Vagina (tissue), 2 donors: ENCODE data around the gene FGF19. TPM values are rescaled to one million over a fixed set of nuclear protein-coding genes. Genes with fewer than 3 reads are reported as not detected.

Source experiments
- DNase-seq, 2 donors: peaks; one replicate each; pipeline ENCODE4 v3.0.0-alpha.2; 2017; ENCODE audit errors: extremely low spot score in 2 of 2
- H3K27ac ChIP-seq: fragments of 200-600 bp; sonication (generic); one replicate; pipeline ENCODE4 v1.5.1; 2019
- H3K27me3 ChIP-seq: fragments of 200-600 bp; sonication (generic); one replicate; pipeline ENCODE4 v1.5.1; 2019
- H3K36me3 ChIP-seq, 2 donors: fragments of 200-600 bp; sonication (generic); one replicate each; pipeline ENCODE4 v1.5.1; 2017 to 2019
- H3K4me1 ChIP-seq: fragments of 200-600 bp; sonication (generic); one replicate; pipeline ENCODE4 v1.5.1; 2019
- H3K4me3 ChIP-seq, 2 donors: fragments of 200-600 bp; sonication (generic); 1 replicate in 1 of 2; 2 replicates in 1 of 2; pipeline ENCODE4 v1.5.1; 2016 to 2019
- H3K9me3 ChIP-seq: fragments of 200-600 bp; sonication (generic); one replicate; pipeline ENCODE4 v1.5.1; 2019
- POLR2A ChIP-seq, 2 donors: fragments of 450-650 bp; IDR thresholded peaks; one replicate each; pipeline ENCODE4 v1.6.1; 2017; ENCODE audit warnings: antibody characterized with exemption in 2 of 2, mild to moderate bottlenecking in 2 of 2, moderate library complexity in 2 of 2
- POLR2AphosphoS5 ChIP-seq, 2 donors: sonication (generic); formaldehyde crosslinking; IDR thresholded peaks; one replicate each; pipeline ENCODE4 v1.9.0; 2017; ENCODE audit warnings: antibody characterized with exemption in 2 of 2, mild to moderate bottlenecking in 2 of 2, low read depth in 1 of 2; ENCODE audit not compliant: insufficient read depth in 1 of 2
- intact Hi-C: fragments of 100-400 bp; cut with DNase I; formaldehyde crosslinking; loops from one replicate; pipeline ENCODE4 v1.15.1; 2023
- total RNA-seq: library from RNA; depleted of rRNA; stranded (reverse); fragments of >200 nt; gene quantifications from one replicate; pipeline ENCODE4 v1.2.3, GENCODE V29; 2016
- TF ChIP-seq, protein P1 (sequence below), 3 experiments: fragments of 450-650 bp in 2 of 3; fragments of 200-600 bp in 1 of 3; sonication (generic) in 1 of 3; IDR thresholded peaks; one replicate each; pipeline ENCODE4 v1.5.1; 2017 to 2019; ENCODE audit warnings: antibody characterized with exemption in 3 of 3, mild to moderate bottlenecking in 2 of 3, moderate library complexity in 2 of 3

FGF19 gene
- total RNA-seq, 1 donor from 2014 or later, result not detected

DNA sequence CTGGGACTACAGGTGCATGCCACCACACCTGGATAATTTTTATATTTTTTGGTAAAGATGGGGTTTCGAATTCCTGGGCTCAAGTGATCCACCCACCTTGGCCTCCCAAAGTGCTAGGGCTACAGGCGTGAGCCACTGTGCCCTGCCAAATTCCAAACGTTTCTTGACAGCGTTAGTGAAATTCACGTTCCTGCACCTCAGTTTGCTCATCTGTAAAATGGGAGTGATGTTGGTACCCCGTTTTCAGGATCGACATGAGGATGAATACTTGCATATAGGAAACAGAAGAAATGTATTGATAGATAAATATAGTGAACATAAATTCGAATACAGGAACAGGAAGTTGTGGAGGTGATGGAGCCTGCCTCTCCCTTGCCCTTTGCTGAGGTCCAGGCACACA is 18.5 kb downstream of the FGF19 start:
- intact Hi-C loops, result loop anchor here (5.0 kb wide), 1 partner anchor 507 kb away; no protein-coding TSS in a partner anchor
- Histone ChIP-seq H3K9me3 (no peaks in the 10 kb centered on the region), H3K4me3 (no peak overlapping the region), H3K4me1 (peaks cover 7% of the 10 kb centered on the region), H3K27me3 (no peaks in the 10 kb centered on the region), H3K36me3 (no peaks in the 10 kb centered on the region), H3K27ac (no peak overlapping the region)
- TF ChIP-seq POLR2AphosphoS5 (IDR thresholded peaks at IDR 0.05; ENCODE audit: insufficient read depth in 1 of 2, low read depth in 1 of 2) (no peak), POLR2A (IDR thresholded peaks at IDR 0.05) (no peak)
- TF ChIP-seq, protein P1, sequence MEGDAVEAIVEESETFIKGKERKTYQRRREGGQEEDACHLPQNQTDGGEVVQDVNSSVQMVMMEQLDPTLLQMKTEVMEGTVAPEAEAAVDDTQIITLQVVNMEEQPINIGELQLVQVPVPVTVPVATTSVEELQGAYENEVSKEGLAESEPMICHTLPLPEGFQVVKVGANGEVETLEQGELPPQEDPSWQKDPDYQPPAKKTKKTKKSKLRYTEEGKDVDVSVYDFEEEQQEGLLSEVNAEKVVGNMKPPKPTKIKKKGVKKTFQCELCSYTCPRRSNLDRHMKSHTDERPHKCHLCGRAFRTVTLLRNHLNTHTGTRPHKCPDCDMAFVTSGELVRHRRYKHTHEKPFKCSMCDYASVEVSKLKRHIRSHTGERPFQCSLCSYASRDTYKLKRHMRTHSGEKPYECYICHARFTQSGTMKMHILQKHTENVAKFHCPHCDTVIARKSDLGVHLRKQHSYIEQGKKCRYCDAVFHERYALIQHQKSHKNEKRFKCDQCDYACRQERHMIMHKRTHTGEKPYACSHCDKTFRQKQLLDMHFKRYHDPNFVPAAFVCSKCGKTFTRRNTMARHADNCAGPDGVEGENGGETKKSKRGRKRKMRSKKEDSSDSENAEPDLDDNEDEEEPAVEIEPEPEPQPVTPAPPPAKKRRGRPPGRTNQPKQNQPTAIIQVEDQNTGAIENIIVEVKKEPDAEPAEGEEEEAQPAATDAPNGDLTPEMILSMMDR (IDR thresholded peaks at IDR 0.05), result no peak
- no peak for DNase-seq

DNA sequence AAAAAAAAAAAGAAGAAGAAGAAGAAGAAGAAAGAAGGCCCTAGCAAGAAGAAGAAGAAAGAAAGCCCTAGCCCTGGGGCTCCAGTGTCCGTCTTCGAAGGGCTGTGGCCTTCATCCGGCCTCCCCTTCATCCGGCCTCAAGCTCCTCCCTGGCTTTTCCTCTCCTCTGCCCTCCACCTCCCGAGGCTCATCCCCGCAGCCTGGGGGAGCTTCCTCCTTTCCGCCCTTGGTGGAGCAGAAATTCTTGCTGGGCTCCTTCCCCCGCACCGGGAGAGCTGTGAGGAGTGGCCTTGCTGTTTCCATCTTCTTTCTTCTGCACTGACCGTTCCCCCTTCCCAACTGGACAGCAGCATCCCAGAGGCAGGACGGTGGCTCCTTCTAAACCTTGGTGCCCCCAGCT is 19.2 kb downstream of the FGF19 start:
- intact Hi-C loops, result loop anchor here (5.0 kb wide), 1 partner anchor 508 kb away; no protein-coding TSS in a partner anchor
- no peak for DNase-seq
- Histone ChIP-seq H3K27ac (no peak overlapping the region), H3K27me3 (no peaks in the 10 kb centered on the region), H3K9me3 (no peaks in the 10 kb centered on the region), H3K36me3 (no peaks in the 10 kb centered on the region), H3K4me1 (peaks cover 7% of the 10 kb centered on the region), H3K4me3 (no peak overlapping the region)
- TF ChIP-seq POLR2AphosphoS5 (IDR thresholded peaks at IDR 0.05; ENCODE audit: insufficient read depth in 1 of 2, low read depth in 1 of 2) (no peak), POLR2A (IDR thresholded peaks at IDR 0.05) (no peak)
- TF ChIP-seq, protein P1 (IDR thresholded peaks at IDR 0.05), result no peak

DNA sequence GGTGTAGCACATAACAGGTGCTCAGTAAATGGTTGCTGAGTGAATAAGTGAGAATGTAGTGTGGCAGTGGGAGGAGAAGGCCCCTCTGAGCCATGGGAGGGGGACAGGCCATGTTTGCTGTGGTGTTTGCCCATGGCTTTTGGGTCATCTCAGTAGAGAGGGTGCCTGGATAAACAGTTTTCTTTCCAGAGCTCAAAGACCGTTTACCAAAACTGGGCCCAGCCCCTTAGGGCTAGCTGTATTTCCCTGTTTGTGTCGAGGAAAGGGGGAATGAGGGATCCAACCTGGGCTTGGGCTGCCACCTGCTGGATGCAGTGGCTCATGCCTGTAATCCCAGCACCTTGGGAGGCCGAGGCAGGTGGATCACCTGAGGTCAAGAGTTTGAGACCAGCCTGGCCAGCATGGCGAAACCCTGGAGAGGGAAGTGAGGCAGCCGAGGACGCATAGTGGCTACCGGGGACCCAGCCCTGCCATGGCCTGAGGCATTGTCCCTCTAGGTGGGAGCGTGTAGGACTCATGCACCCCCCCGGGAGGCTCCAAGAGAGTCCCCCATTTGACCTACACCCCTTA is 20.0 kb downstream of the FGF19 start:
- H3K4me1 ChIP-seq, result peaks cover 7% of the 10 kb centered on the region
- H3K4me3 ChIP-seq, result no peak overlapping the region
- H3K9me3 ChIP-seq, result no peaks in the 10 kb centered on the region
- intact Hi-C loops, result no loop called here
- TF ChIP-seq POLR2A (IDR thresholded peaks at IDR 0.05), result no peak
- TF ChIP-seq, protein P1 (IDR thresholded peaks at IDR 0.05), result no peak
- TF ChIP-seq POLR2AphosphoS5 (IDR thresholded peaks at IDR 0.05; ENCODE audit: insufficient read depth in 1 of 2, low read depth in 1 of 2), result no peak
- H3K36me3 ChIP-seq, result no peaks in the 10 kb centered on the region
- H3K27ac ChIP-seq, result no peak overlapping the region
- DNase-seq, result no peak
- H3K27me3 ChIP-seq, result no peaks in the 10 kb centered on the region

DNA sequence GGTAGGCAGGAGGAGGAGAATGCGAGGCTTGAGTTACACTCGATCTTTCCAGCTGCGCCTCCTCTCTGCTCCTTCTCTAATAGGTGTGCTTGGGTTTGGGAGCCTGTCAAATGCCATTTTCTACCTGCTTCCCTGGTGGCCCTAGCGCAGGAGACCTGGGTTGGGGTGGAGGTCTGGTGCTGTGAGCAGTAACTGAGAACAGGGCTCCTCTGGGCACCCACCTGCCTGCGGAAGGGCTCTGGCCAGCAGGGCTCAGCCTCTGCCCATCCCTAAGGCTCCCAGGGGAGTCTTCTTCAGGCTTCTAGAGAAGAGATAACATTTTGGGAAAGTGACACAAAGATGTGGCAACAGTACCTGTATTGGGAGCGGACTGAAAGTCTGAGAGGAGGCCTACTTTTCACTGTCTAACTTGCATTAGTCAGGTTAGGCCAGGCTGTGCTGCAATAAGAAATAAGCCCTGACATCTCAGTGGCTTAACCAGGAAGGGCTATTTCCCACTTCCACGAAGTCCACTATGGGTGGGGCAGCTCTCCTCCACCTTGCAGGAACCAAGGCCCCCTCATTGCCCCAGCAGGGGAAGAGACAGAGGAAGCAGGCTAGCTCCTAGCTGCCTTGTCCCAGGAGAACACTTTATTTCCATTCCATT is 21.0 kb downstream of the FGF19 start:
- H3K27ac ChIP-seq, result no peak overlapping the region
- no peaks in the 10 kb centered on the region for H3K9me3 ChIP-seq
- no peaks in the 10 kb centered on the region for H3K27me3 ChIP-seq
- no peak for DNase-seq
- H3K36me3 ChIP-seq, result no peaks in the 10 kb centered on the region
- H3K4me1 ChIP-seq, result peaks cover 7% of the 10 kb centered on the region
- intact Hi-C loops, result no loop called here
- no peak overlapping the region for H3K4me3 ChIP-seq
- TF ChIP-seq POLR2A (IDR thresholded peaks at IDR 0.05) (no peak), POLR2AphosphoS5 (IDR thresholded peaks at IDR 0.05; ENCODE audit: insufficient read depth in 1 of 2, low read depth in 1 of 2) (no peak)
- TF ChIP-seq, protein P1 (IDR thresholded peaks at IDR 0.05), result no peak

DNA sequence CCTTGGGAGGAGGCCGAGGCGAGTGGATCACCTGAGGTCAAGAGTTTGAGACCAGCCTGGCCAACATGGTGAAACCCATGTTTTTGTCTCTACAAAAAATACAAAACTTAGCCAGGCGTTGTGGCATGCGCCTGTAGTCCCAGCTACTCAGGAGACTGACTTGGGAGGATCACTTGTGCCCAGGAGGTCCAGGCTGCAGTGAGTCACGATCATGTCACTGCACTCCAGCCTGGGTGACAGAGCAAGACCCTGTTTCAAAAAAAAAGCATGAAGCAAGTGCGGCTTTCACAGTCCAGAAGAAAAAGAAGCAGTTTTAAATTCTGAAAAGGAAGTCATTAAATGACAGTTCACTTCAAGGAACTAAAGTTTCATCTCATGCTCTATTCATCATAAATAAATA is 21.6 kb downstream of the FGF19 start:
- H3K27me3 ChIP-seq, result no peaks in the 10 kb centered on the region
- H3K9me3 ChIP-seq, result no peaks in the 10 kb centered on the region
- intact Hi-C loops, result no loop called here
- TF ChIP-seq POLR2A (IDR thresholded peaks at IDR 0.05) (no peak), POLR2AphosphoS5 (IDR thresholded peaks at IDR 0.05; ENCODE audit: insufficient read depth in 1 of 2, low read depth in 1 of 2) (no peak)
- TF ChIP-seq, protein P1 (IDR thresholded peaks at IDR 0.05), result no peak
- peaks cover 7% of the 10 kb centered on the region for H3K4me1 ChIP-seq
- H3K4me3 ChIP-seq, result no peak overlapping the region
- no peak for DNase-seq
- H3K27ac ChIP-seq, result no peak overlapping the region
- H3K36me3 ChIP-seq, result no peaks in the 10 kb centered on the region
